ENCODE data around the gene AOX1. TPM values are rescaled to one million over a fixed set of nuclear protein-coding genes. Genes with fewer than 3 reads are reported as not detected.

Gene AOX1
- total and polyA plus RNA-seq, 2 of the 8 experiments (the other 6 are each of a cell fraction or from before 2014, with no cell fraction given): 5.6 to 8.3 TPM

DNA sequence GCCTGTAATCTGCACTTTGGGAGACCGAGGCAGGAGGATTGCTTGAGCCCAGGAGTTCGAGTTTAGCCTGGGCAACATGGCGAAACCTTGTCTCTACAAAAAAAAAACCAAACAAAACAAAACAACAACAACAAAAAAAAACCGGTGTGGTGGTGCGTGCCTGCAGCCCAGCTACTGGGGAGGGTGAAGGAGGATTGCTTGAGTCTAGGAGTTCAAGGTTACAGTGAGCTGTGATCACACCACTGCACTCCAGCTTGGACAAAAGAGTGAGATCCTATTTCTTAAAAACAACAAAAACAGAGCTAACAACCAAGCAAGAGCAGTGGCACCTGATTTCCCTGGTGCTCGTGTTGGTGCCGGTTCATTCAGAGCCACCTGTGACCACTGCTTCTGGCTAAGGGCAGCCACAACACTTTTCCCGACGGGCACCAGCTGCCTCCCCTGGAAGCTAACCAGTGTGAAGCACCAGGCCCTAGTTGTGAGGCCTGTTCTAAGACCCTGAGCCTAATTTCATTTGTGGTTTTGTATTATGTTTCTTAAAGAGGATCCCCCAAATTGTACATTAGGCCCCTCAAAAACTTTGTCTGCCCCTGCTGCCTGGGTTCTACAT is 1.3 kb downstream of the AOX1 start (continued):
- TF ChIP-seq, protein P1, sequence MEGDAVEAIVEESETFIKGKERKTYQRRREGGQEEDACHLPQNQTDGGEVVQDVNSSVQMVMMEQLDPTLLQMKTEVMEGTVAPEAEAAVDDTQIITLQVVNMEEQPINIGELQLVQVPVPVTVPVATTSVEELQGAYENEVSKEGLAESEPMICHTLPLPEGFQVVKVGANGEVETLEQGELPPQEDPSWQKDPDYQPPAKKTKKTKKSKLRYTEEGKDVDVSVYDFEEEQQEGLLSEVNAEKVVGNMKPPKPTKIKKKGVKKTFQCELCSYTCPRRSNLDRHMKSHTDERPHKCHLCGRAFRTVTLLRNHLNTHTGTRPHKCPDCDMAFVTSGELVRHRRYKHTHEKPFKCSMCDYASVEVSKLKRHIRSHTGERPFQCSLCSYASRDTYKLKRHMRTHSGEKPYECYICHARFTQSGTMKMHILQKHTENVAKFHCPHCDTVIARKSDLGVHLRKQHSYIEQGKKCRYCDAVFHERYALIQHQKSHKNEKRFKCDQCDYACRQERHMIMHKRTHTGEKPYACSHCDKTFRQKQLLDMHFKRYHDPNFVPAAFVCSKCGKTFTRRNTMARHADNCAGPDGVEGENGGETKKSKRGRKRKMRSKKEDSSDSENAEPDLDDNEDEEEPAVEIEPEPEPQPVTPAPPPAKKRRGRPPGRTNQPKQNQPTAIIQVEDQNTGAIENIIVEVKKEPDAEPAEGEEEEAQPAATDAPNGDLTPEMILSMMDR (IDR thresholded peaks at IDR 0.05; ENCODE audit: control extremely low read depth in 1 of 3, insufficient read depth in 1 of 3, low read depth in 1 of 3, low read length in 3 of 3): no peak
- TF ChIP-seq BRCA1 (IDR thresholded peaks at IDR 0.05; ENCODE audit: low read depth, low read length) (no peak), CBX8 (IDR thresholded peaks at IDR 0.05; ENCODE audit: borderline replicate concordance, low read depth, low read length) (no peak)
- TF ChIP-seq, protein P2, sequence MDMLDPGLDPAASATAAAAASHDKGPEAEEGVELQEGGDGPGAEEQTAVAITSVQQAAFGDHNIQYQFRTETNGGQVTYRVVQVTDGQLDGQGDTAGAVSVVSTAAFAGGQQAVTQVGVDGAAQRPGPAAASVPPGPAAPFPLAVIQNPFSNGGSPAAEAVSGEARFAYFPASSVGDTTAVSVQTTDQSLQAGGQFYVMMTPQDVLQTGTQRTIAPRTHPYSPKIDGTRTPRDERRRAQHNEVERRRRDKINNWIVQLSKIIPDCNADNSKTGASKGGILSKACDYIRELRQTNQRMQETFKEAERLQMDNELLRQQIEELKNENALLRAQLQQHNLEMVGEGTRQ (IDR thresholded peaks at IDR 0.05; ENCODE audit: low read length): no peak
